CD8-positive, alpha-beta memory T cell (primary cell): Measurements from ENCODE around the gene RGS6. TPM values are rescaled to one million over a fixed set of nuclear protein-coding genes. Genes with fewer than 3 reads are reported as not detected.

Source experiments
- CTCF ChIA-PET: fragments of 350-600 bp; sonication (Branson Sonifier 250); formaldehyde crosslinking; loops from one replicate; lab custom pipeline; 2021; ENCODE audit warnings: antibody characterized with exemption; lab: Charles Lee
- POLR2A ChIA-PET: fragments of 350-600 bp; sonication (Branson Sonifier 250); formaldehyde crosslinking; loops from one replicate; lab custom pipeline; 2021; ENCODE audit warnings: antibody characterized with exemption; lab: Charles Lee
- DNase-seq, 5 donors: peaks; one replicate each; pipeline versions ENCODE4 v3.0.0 to v3.0.0-alpha.2; 2020 to 2022; ENCODE audit warnings: mixed read lengths in 1 of 5
- H3K27ac ChIP-seq: one replicate; pipeline ENCODE4 v1.7.0; 2013; ENCODE audit warnings: low read depth, mild to moderate bottlenecking, low read length, moderate library complexity
- H3K27me3 ChIP-seq: 2 replicates; pipeline ENCODE4 v1.7.0; 2013; ENCODE audit warnings: low read length, mild to moderate bottlenecking; ENCODE audit not compliant: insufficient read depth, poor library complexity, severe bottlenecking
- H3K36me3 ChIP-seq: 2 replicates; pipeline ENCODE4 v1.7.0; 2013; ENCODE audit warnings: mild to moderate bottlenecking, low read length, moderate library complexity; ENCODE audit not compliant: insufficient read depth
- H3K4me1 ChIP-seq: 2 replicates; pipeline ENCODE4 v1.7.0; 2013; ENCODE audit warnings: mild to moderate bottlenecking, low read length, moderate library complexity; ENCODE audit not compliant: insufficient read depth
- H3K4me3 ChIP-seq: 2 replicates; pipeline ENCODE4 v1.7.0; 2013; ENCODE audit warnings: mild to moderate bottlenecking, low read length
- H3K9me3 ChIP-seq: 2 replicates; pipeline ENCODE4 v1.7.0; 2013; ENCODE audit warnings: mild to moderate bottlenecking, low read length
- H3K27ac Mint-ChIP-seq, 8 donors: one replicate each; pipeline ENCODE4 v1.8.0; 2020 to 2021; ENCODE audit warnings: mixed read lengths in 8 of 8, mild to moderate bottlenecking in 6 of 8, inconsistent platforms in 3 of 8, moderate library complexity in 3 of 8
- H3K27me3 Mint-ChIP-seq, 2 donors: one replicate each; pipeline ENCODE4 v1.8.0; 2020 to 2021; ENCODE audit warnings: mixed read lengths in 2 of 2, mild to moderate bottlenecking in 1 of 2, moderate library complexity in 1 of 2
- H3K36me3 Mint-ChIP-seq, 3 donors: one replicate each; pipeline ENCODE4 v1.8.0; 2020 to 2021; ENCODE audit warnings: mixed read lengths in 3 of 3, inconsistent platforms in 1 of 3, mild to moderate bottlenecking in 1 of 3
- H3K4me1 Mint-ChIP-seq, 3 donors: one replicate each; pipeline ENCODE4 v1.8.0; 2020 to 2021; ENCODE audit warnings: mixed read lengths in 3 of 3, inconsistent platforms in 1 of 3, mild to moderate bottlenecking in 1 of 3
- H3K4me3 Mint-ChIP-seq, 7 donors: one replicate each; pipeline ENCODE4 v1.8.0; 2020 to 2021; ENCODE audit warnings: mixed read lengths in 7 of 7, mild to moderate bottlenecking in 6 of 7, moderate library complexity in 4 of 7, inconsistent platforms in 2 of 7
- H3K9me3 Mint-ChIP-seq, 5 donors: one replicate each; pipeline ENCODE4 v1.8.0; 2020 to 2022; ENCODE audit warnings: mixed read lengths in 5 of 5, mild to moderate bottlenecking in 3 of 5, moderate library complexity in 2 of 5, inconsistent platforms in 1 of 5
- polyA plus RNA-seq: library from polyadenylated mRNA; unstranded; fragments of 300-500 nt; fragmentation: Illumina TruSeq; gene quantifications from one replicate; pipeline ENCODE4 v1.2.3, GENCODE V29; 2021
- total RNA-seq, 2 experiments: library from RNA; stranded (reverse); gene quantifications; one replicate each; pipeline ENCODE4 v1.2.3, GENCODE V29; 2021

RGS6 gene
- total and polyA plus RNA-seq, 3 experiments from 2014 or later = 0.60 to 0.88 TPM; not detected in 1

DNA sequence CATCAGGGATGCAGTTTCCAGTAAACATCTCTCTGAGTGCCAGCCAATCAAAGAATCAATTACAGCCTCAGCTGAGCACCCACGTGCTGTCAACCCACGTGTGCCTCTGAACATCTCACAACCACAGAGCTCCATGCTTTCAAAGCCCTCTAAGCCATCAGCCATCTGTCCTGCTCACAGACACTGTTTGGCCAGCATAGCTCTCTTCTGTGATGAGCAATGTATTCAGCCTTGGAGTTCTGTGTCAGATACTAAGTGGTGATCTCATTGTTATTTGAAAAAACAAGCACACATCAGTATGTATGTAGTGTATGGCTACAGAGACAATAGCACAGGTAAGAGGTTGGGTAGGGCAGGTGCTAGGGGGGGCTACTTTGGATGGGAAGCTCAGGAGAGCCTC is 94.3 kb downstream of the RGS6 start:
- Mint-ChIP-seq H3K4me3 (no peak overlapping the region), H3K36me3 (no peaks in the 10 kb centered on the region), H3K27ac (no peak overlapping the region), H3K4me1 (no peaks in the 10 kb centered on the region), H3K27me3 (peaks cover 10 to 23% of the 10 kb centered on the region in 2 donors), H3K9me3 (peaks cover 0 to 4% (median 0%) of the 10 kb centered on the region in 5 donors)
- ChIA-PET POLR2A (no interaction called here), CTCF (no interaction called here)
- Histone ChIP-seq H3K27me3 (no peaks in the 10 kb centered on the region), H3K9me3 (no peaks in the 10 kb centered on the region), H3K36me3 (no peaks in the 10 kb centered on the region), H3K4me3 (no peak overlapping the region), H3K27ac (no peak overlapping the region), H3K4me1 (no peaks in the 10 kb centered on the region)
- DNase-seq = no peak

DNA sequence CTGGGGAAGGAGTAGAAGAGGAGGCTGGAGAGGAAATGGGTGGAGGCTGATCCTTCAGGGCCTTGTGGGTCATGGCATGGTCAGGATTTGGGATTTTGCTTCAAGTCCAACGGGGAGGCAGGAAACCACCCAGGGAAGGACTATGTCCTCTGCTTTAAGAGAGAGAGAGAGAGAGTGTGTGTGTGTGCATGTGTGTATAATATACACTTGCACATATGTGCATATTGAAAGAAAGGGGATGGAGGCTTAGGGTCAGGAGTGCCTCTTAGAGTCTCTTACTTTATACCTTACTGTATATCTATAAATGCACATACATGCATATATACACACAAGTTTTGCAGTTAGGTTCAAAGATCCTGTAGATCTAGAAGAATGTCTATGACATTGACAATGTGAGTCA is 94.8 kb downstream of the RGS6 start:
- ChIA-PET POLR2A (no interaction called here), CTCF (no interaction called here)
- Histone ChIP-seq H3K9me3 (no peaks in the 10 kb centered on the region), H3K4me1 (no peaks in the 10 kb centered on the region), H3K27ac (no peak overlapping the region), H3K27me3 (no peaks in the 10 kb centered on the region), H3K36me3 (no peaks in the 10 kb centered on the region), H3K4me3 (no peak overlapping the region)
- Mint-ChIP-seq H3K4me3 (no peak overlapping the region), H3K36me3 (no peaks in the 10 kb centered on the region), H3K9me3 (peaks cover 0 to 4% (median 0%) of the 10 kb centered on the region in 5 donors), H3K27ac (no peak overlapping the region), H3K4me1 (no peaks in the 10 kb centered on the region), H3K27me3 (peaks cover 10 to 19% of the 10 kb centered on the region in 2 donors)
- DNase-seq = no peak

DNA sequence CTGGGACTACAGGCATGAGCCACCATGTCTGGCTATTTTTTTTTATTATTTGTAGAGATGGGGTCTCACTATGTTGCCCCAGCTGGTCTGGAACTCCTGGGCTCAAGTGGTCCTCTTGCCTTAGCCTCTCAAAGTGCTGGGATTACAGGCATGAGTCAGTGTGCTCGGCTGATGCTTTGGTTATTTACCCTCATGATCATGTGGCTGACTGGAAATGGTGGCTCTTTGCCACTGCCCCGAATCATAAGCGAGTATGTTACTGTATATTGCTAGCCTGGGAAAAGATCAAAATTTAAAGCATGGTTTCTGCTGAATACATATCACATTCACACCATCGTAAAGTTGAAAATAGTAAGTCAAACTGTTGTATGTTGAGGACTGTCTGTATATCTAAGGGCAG is 101.1 kb downstream of the RGS6 start:
- peaks cover 0 to 4% (median 0%) of the 10 kb centered on the region in 5 donors for H3K9me3 Mint-ChIP-seq
- H3K4me1 Mint-ChIP-seq = no peaks in the 10 kb centered on the region
- no peak for DNase-seq
- peaks cover 7 to 14% of the 10 kb centered on the region in 2 donors for H3K27me3 Mint-ChIP-seq
- Histone ChIP-seq H3K4me3 (no peak overlapping the region), H3K4me1 (no peaks in the 10 kb centered on the region), H3K27me3 (no peaks in the 10 kb centered on the region), H3K27ac (no peak overlapping the region), H3K9me3 (no peaks in the 10 kb centered on the region), H3K36me3 (no peaks in the 10 kb centered on the region)
- POLR2A ChIA-PET = no interaction called here
- H3K36me3 Mint-ChIP-seq = no peaks in the 10 kb centered on the region
- H3K4me3 Mint-ChIP-seq = no peak overlapping the region
- H3K27ac Mint-ChIP-seq = no peak overlapping the region
- CTCF ChIA-PET = no interaction called here

DNA sequence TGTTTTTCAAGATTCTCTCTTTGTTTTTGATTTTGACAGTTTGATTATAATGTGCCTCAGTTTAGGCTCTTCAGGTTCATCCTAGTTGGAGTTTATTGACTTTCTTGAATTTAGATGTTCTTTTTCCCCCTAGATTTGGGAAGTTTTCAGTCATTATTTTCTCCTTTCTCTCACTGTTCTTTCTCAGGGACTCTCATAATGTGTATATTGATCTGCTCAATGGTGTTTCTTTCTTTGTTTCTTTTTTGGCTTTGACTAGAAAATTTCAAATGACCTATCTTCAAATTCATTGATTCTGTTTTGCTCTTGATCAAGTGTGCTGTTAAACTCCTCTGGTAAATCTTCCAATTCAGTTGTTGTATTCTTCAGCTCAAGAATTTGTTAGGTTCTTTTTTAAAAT is 108.3 kb downstream of the RGS6 start:
- Histone ChIP-seq H3K36me3 (no peaks in the 10 kb centered on the region), H3K4me3 (no peak overlapping the region), H3K4me1 (no peaks in the 10 kb centered on the region), H3K9me3 (no peaks in the 10 kb centered on the region), H3K27ac (no peak overlapping the region), H3K27me3 (no peaks in the 10 kb centered on the region)
- ChIA-PET POLR2A (no interaction called here), CTCF (no interaction called here)
- Mint-ChIP-seq H3K27me3 (peaks cover 18 to 57% of the 10 kb centered on the region in 2 donors), H3K4me3 (no peak overlapping the region), H3K36me3 (peaks cover 0 to 4% (median 0%) of the 10 kb centered on the region in 3 donors), H3K9me3 (peaks cover 16 to 21% (median 19%) of the 10 kb centered on the region in 5 donors), H3K4me1 (no peaks in the 10 kb centered on the region), H3K27ac (no peak overlapping the region)
- no peak for DNase-seq

DNA sequence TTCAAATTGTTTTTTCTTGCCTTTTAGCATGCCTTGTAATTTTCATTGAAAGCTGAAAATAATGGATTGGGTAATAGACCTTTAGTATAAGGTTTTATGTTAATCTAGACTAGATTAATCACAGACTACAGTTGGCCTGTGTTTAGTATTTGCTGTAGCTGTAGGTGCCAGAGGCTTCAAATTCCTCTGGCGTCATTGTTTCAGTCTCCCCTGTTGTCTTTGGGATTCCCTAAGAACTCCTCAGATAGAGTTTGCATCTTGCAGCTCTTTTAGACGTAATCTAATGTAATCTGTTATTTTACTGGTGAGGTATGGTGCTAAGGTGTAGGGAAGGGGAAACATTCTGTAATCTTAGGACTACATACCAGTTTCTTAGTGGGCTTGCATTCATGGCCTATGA is 113.0 kb downstream of the RGS6 start:
- H3K4me1 Mint-ChIP-seq = no peaks in the 10 kb centered on the region
- Histone ChIP-seq H3K27me3 (no peaks in the 10 kb centered on the region), H3K27ac (no peak overlapping the region), H3K9me3 (no peaks in the 10 kb centered on the region), H3K4me1 (no peaks in the 10 kb centered on the region), H3K4me3 (no peak overlapping the region), H3K36me3 (no peaks in the 10 kb centered on the region)
- H3K27ac Mint-ChIP-seq = no peak overlapping the region
- DNase-seq = no peak
- POLR2A ChIA-PET = no interaction called here
- peaks cover 0 to 4% (median 0%) of the 10 kb centered on the region in 3 donors for H3K36me3 Mint-ChIP-seq
- H3K9me3 Mint-ChIP-seq = peaks cover 9 to 15% (median 12%) of the 10 kb centered on the region in 5 donors
- peaks cover 21 to 53% of the 10 kb centered on the region in 2 donors for H3K27me3 Mint-ChIP-seq
- CTCF ChIA-PET = no interaction called here
- H3K4me3 Mint-ChIP-seq = no peak overlapping the region

DNA sequence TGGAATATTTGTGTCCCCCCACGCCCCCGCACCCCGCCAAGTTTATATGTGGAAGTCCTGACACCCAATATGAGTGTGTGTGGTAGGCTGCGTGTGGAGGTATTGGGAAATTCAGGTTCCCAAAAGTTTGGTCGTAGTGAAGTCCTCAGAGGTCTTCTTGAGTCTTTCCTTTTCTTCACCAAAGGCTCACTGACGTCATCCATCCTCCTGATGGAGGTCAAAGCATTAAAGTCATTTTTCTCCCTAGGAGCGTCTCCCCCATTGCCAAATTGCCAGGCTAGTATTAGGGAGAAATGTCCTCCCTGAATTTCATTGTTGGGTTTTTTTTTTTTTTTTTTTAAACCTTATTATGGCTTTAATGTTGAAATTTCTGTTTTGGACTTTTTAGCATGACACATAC is 113.7 kb downstream of the RGS6 start:
- no peaks in the 10 kb centered on the region for H3K9me3 ChIP-seq
- no peaks in the 10 kb centered on the region for H3K36me3 ChIP-seq
- no peak overlapping the region for H3K4me3 ChIP-seq
- no peaks in the 10 kb centered on the region for H3K27me3 ChIP-seq
- H3K27ac ChIP-seq = no peak overlapping the region
- no peaks in the 10 kb centered on the region for H3K4me1 Mint-ChIP-seq
- DNase-seq = no peak
- POLR2A ChIA-PET = no interaction called here
- no peaks in the 10 kb centered on the region for H3K36me3 Mint-ChIP-seq
- CTCF ChIA-PET = no interaction called here
- H3K4me1 ChIP-seq = no peaks in the 10 kb centered on the region
- H3K4me3 Mint-ChIP-seq = no peak overlapping the region
- no peak overlapping the region for H3K27ac Mint-ChIP-seq
- peaks cover 4 to 9% (median 6%) of the 10 kb centered on the region in 5 donors for H3K9me3 Mint-ChIP-seq
- H3K27me3 Mint-ChIP-seq = peaks cover 20 to 48% of the 10 kb centered on the region in 2 donors

DNA sequence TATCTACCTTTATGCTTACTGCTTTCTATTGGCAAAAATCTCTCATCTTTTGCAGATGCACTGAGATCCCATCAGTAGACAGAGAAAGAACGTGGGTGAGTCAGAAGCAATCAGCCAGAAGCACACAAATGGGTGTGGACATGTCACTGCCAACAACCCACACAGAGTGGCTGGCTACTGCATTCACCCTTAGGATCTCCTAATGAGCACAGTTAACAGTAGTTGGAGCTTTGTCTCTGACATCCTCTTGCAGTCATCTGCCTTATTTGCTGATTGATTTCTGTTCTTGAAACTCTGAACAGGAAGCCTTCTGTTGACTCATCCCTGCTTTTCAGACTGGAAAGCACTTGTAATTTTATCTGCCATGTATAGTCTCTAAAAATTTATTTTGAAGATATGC is 117.2 kb downstream of the RGS6 start:
- DNase-seq = no peak
- Mint-ChIP-seq H3K27me3 (peaks cover 18 to 42% of the 10 kb centered on the region in 2 donors), H3K4me3 (no peak overlapping the region)

DNA sequence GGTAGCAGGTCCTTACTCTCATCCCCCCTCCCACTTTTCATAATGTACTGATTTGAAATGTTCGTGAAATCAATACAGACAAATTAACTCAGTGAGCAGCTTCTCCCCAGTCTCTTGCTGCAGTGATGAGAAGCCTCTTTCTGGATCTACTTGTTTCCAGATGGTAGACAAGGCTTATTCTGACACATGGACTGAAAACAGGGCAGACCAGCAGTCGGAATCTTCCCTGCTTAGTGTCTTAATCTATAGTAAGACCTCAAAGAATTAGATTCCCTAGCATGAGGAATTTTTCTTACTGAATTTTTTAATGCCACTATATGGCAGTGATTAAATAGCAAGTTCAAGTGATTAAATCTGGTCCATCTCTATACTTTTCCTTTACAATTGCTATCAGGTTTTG is 120.1 kb downstream of the RGS6 start:
- POLR2A ChIA-PET = no interaction called here
- Histone ChIP-seq H3K4me3 (no peak overlapping the region), H3K9me3 (no peaks in the 10 kb centered on the region), H3K27me3 (no peaks in the 10 kb centered on the region), H3K4me1 (no peaks in the 10 kb centered on the region), H3K27ac (no peak overlapping the region), H3K36me3 (no peaks in the 10 kb centered on the region)
- no peaks in the 10 kb centered on the region for H3K9me3 Mint-ChIP-seq
- peak overlapping the region in 1 of 8 donors; percentile 55 for H3K27ac Mint-ChIP-seq
- H3K4me1 Mint-ChIP-seq = no peaks in the 10 kb centered on the region
- H3K36me3 Mint-ChIP-seq = no peaks in the 10 kb centered on the region
- no peak for DNase-seq
- CTCF ChIA-PET = no interaction called here
- peaks cover 10 to 26% of the 10 kb centered on the region in 2 donors for H3K27me3 Mint-ChIP-seq
- H3K4me3 Mint-ChIP-seq = no peak overlapping the region

More for the DNA sequence above, 117.2 kb downstream of the RGS6 start:
- Mint-ChIP-seq H3K4me1 (no peaks in the 10 kb centered on the region), H3K9me3 (no peaks in the 10 kb centered on the region), H3K27ac (no peak overlapping the region), H3K36me3 (no peaks in the 10 kb centered on the region)
- CTCF ChIA-PET = no interaction called here
- no peaks in the 10 kb centered on the region for H3K4me1 ChIP-seq
- no peaks in the 10 kb centered on the region for H3K9me3 ChIP-seq
- no peak overlapping the region for H3K27ac ChIP-seq
- H3K4me3 ChIP-seq = no peak overlapping the region
- H3K27me3 ChIP-seq = no peaks in the 10 kb centered on the region
- POLR2A ChIA-PET = no interaction called here
- H3K36me3 ChIP-seq = no peaks in the 10 kb centered on the region

DNA sequence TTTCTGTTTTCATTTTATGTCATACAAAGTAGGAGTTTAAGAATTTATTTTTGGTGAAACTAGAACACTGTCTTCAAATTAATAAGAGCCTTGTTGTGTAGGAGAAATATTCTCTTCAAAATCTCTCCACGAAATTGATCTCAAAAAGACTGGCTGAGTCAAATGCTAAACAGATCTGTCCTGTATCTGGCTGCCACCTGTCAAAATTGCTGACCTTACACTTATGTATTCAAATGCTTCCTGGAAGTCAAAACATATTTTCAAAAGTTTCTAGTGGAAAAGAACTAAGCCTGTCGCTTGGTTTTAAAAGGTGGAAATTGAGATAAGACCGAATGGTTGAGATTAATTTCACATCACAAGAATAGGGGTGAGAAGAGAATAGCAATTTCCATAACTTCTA is 121.4 kb downstream of the RGS6 start:
- H3K27ac Mint-ChIP-seq = no peak overlapping the region

More for the DNA sequence above, 121.4 kb downstream of the RGS6 start:
- ChIA-PET CTCF (no interaction called here), POLR2A (no interaction called here)
- Histone ChIP-seq H3K27me3 (no peaks in the 10 kb centered on the region), H3K27ac (no peak overlapping the region), H3K9me3 (no peaks in the 10 kb centered on the region), H3K4me3 (no peak overlapping the region), H3K36me3 (no peaks in the 10 kb centered on the region), H3K4me1 (no peaks in the 10 kb centered on the region)
- Mint-ChIP-seq H3K27me3 (peaks cover 10 to 20% of the 10 kb centered on the region in 2 donors), H3K4me1 (no peaks in the 10 kb centered on the region), H3K4me3 (no peak overlapping the region), H3K36me3 (no peaks in the 10 kb centered on the region), H3K9me3 (no peaks in the 10 kb centered on the region)
- DNase-seq = no peak
